Ovary (tissue), 3 donors: ENCODE results near the gene SERPING1.

ENCODE experiments used
- CTCF ChIP-seq, 3 donors: fragments of 450-650 bp in 2 of 3; fragments of 200-600 bp in 1 of 3; IDR thresholded peaks; one replicate each; pipeline versions ENCODE4 v1.5.1 to v1.8.0; 2016 to 2022; ENCODE audit warnings: antibody characterized with exemption in 3 of 3, mild to moderate bottlenecking in 1 of 3
- POLR2A ChIP-seq: fragments of 450-650 bp; IDR thresholded peaks from one replicate; pipeline ENCODE4 v1.6.1; 2017; ENCODE audit warnings: antibody characterized with exemption, mild to moderate bottlenecking, moderate library complexity
- donor health status: DM: no; HTN: no; CAD: no.

- TF ChIP-seq CTCF (IDR thresholded peaks at IDR 0.05) = no peak
- no peak for TF ChIP-seq POLR2A
These were observed 55.2 kb downstream of the SERPING1 start for GRCh38 chr11:57652662-57653061.
